OCI-LY1 (cell line): ENCODE measurements around the gene HAPSTR1.
"Not testable (repeated sequence)": the region's sequence is repeated elsewhere in the genome, so short reads cannot be mapped to it uniquely, and the experiment has no call there.

Source experiments
- CTCF ChIP-seq: fragments of 200-600 bp; sonication (generic), shearing (Covaris generic); IDR thresholded peaks from 2 replicates; pipeline ENCODE4 v1.5.1; 2017; ENCODE audit warnings: mild to moderate bottlenecking, antibody characterized with exemption, low read length, moderate library complexity, mixed read lengths
- EZH2 ChIP-seq: fragments of 200-600 bp; sonication (generic), shearing (Covaris generic); IDR thresholded peaks from 2 replicates; pipeline ENCODE4 v1.8.0; 2017; ENCODE audit warnings: borderline replicate concordance, mixed run types, mild to moderate bottlenecking, antibody characterized with exemption, low read length, moderate library complexity, mixed read lengths

GRCh38 chr16:9078467-9079429 is 12.7 kb upstream of the HAPSTR1 start:
- not testable (repeated sequence) for TF ChIP-seq CTCF, EZH2
